HepG2 (cell line): Measurements from ENCODE around the gene CTNNA2. TPM values are rescaled to one million over a fixed set of nuclear protein-coding genes. Genes with fewer than 3 reads are reported as not detected.

ENCODE experiments used
- ATAC-seq: fragments of 200-7000 bp; cut with Tn5 transposase; 3 replicates; pipeline ENCODE4 v1.9.1; 2020; ENCODE audit warnings: mild to moderate bottlenecking, moderate library complexity
- BruUV-seq: library from RNA; stranded (reverse); fragments of 400-500 nt; replicated peaks from 2 replicates; lab custom pipeline; 2021; lab: Mats Ljungman, UMichigan
- CTCF ChIA-PET: fragments of 300-600 bp; formaldehyde crosslinking; extraction: SDS; loops from one replicate; lab custom pipeline; 2021; ENCODE audit warnings: low total read pairs, inconsistent platforms, low intra/inter-chr PET ratio; lab: Yijun Ruan, JAX
- POLR2A ChIA-PET: fragments of 350-600 bp; sonication (Branson Sonifier 250); formaldehyde crosslinking; loops from one replicate; lab custom pipeline; 2020; ENCODE audit warnings: antibody characterized with exemption, inconsistent platforms; lab: Yijun Ruan, JAX
- DNase-seq: peaks from one replicate; pipeline ENCODE4 v3.0.0-alpha.2; 2015; ENCODE audit warnings: low spot score
- FAIRE-seq: peaks from 3 replicates; lab custom pipeline; 2011; peaks lifted over from hg19 to GRCh38; lab: Jason Lieb, UNC
- H2AFZ ChIP-seq: one replicate; pipeline ENCODE4 v1.6.1; 2011; ENCODE audit warnings: low read length, inconsistent platforms
- H3K27ac ChIP-seq: fragments of 300-600 bp; 3 replicates; pipeline ENCODE4 v1.8.0; 2011; ENCODE audit warnings: mixed run types, mild to moderate bottlenecking, mixed read lengths, low read length, inconsistent platforms; ENCODE audit not compliant: insufficient read depth; ENCODE audit errors: extremely low read length
- H3K27me3 ChIP-seq, 2 experiments: fragments of 200-600 bp in 1 of 2; 2 replicates in 1 of 2; 3 replicates in 1 of 2; pipeline versions ENCODE4 v1.6.0 to v1.8.0; 2011; ENCODE audit warnings: low read length in 2 of 2, mild to moderate bottlenecking in 2 of 2, moderate library complexity in 2 of 2, inconsistent platforms in 1 of 2; ENCODE audit not compliant: insufficient read depth in 2 of 2, control insufficient read depth in 1 of 2
- H3K36me3 ChIP-seq, 2 experiments: fragments of 200-600 bp in 1 of 2; replicated peaks in 1 of 2; 2 replicates in 1 of 2; 3 replicates in 1 of 2; pipeline versions ENCODE4 v1.5.1 to v1.8.0; 2011; ENCODE audit warnings: low read length in 2 of 2, inconsistent platforms in 1 of 2; ENCODE audit not compliant: insufficient read depth in 2 of 2, control insufficient read depth in 1 of 2
- H3K4me1 ChIP-seq: 2 replicates; pipeline ENCODE4 v1.5.1; 2012; ENCODE audit warnings: low read length, inconsistent platforms; ENCODE audit not compliant: insufficient read depth
- H3K4me2 ChIP-seq: 2 replicates; pipeline ENCODE4 v1.6.0; 2011; ENCODE audit warnings: low read depth, low read length, inconsistent platforms
- H3K4me3 ChIP-seq, 3 experiments: fragments of 200-600 bp in 1 of 3; sonication (generic), shearing (Covaris generic) in 1 of 3; replicated peaks in 1 of 3; 2 replicates each; pipeline ENCODE4 v1.5.1; 2011 to 2016; ENCODE audit warnings: low read length in 3 of 3, inconsistent platforms in 2 of 3, low read depth in 2 of 3, mild to moderate bottlenecking in 2 of 3, control low read depth in 1 of 3, mixed read lengths in 1 of 3; ENCODE audit not compliant: insufficient read depth in 1 of 3
- H3K79me2 ChIP-seq: one replicate; pipeline ENCODE4 v1.6.1; 2011; ENCODE audit warnings: low read length, inconsistent platforms; ENCODE audit not compliant: insufficient read depth
- H3K9ac ChIP-seq: 2 replicates; pipeline ENCODE4 v1.6.0; 2011; ENCODE audit warnings: mild to moderate bottlenecking, low read depth, low read length, inconsistent platforms; ENCODE audit not compliant: insufficient read depth
- H3K9me3 ChIP-seq: 2 replicates; pipeline ENCODE4 v1.5.1; 2012; ENCODE audit warnings: mild to moderate bottlenecking, low read length
- H4K20me1 ChIP-seq: 2 replicates; pipeline ENCODE4 v1.6.0; 2011; ENCODE audit warnings: inconsistent platforms, mild to moderate bottlenecking, low read length, moderate library complexity; ENCODE audit not compliant: insufficient read depth
- BHLHE40 ChIP-seq: IDR thresholded peaks from 2 replicates; pipeline ENCODE4 v1.6.1; 2011; ENCODE audit warnings: low read length, improper control_type of control experiment
- CBX1 ChIP-seq: IDR thresholded peaks from one replicate; pipeline ENCODE4 v1.6.1; 2016; ENCODE audit warnings: antibody characterized with exemption, low read depth
- HCFC1 ChIP-seq: fragments of 150-350 bp; IDR thresholded peaks from 2 replicates; pipeline ENCODE4 v1.6.1; 2014; ENCODE audit warnings: low read depth, low read length
- JUN ChIP-seq: sonication (generic); formaldehyde crosslinking; IDR thresholded peaks from 2 replicates; pipeline ENCODE4 v1.4.0; 2020; ENCODE audit warnings: mild to moderate bottlenecking, missing genetic modification reagents
- PAWR ChIP-seq: sonication (generic); formaldehyde crosslinking; IDR thresholded peaks from 2 replicates; pipeline ENCODE4 v1.4.0; 2020; ENCODE audit warnings: missing genetic modification reagents, mild to moderate bottlenecking, borderline replicate concordance
- RAD21 ChIP-seq: fragments of 450-650 bp; formaldehyde crosslinking; IDR thresholded peaks from 2 replicates; pipeline ENCODE4 v1.5.0; 2020; ENCODE audit warnings: mild to moderate bottlenecking
- RFX1 ChIP-seq: fragments of 450-650 bp; IDR thresholded peaks from 2 replicates; pipeline ENCODE4 v1.6.1; 2017
- SIN3B ChIP-seq: fragments of 150-350 bp; IDR thresholded peaks from 2 replicates; pipeline ENCODE4 v1.6.1; 2014; ENCODE audit warnings: low read length
- SMARCC2 ChIP-seq: fragments of 450-650 bp; IDR thresholded peaks from 2 replicates; pipeline ENCODE4 v1.6.1; 2017; ENCODE audit warnings: antibody characterized with exemption, mild to moderate bottlenecking
- SMYD3 ChIP-seq: sonication (generic); formaldehyde crosslinking; IDR thresholded peaks from 2 replicates; pipeline ENCODE4 v1.8.1; 2023; ENCODE audit warnings: mild to moderate bottlenecking, missing genetic modification reagents
- SOX6 ChIP-seq, 2 experiments: fragments of 450-650 bp in 1 of 2; sonication (generic) in 1 of 2; formaldehyde crosslinking in 1 of 2; IDR thresholded peaks; 2 replicates each; pipeline versions ENCODE4 v1.4.0 to v1.6.1; 2017 to 2020; ENCODE audit warnings: antibody characterized with exemption in 1 of 2, mild to moderate bottlenecking in 1 of 2, missing genetic modification reagents in 1 of 2
- SRSF4 ChIP-seq: fragments of 200-400 bp; formaldehyde crosslinking; IDR thresholded peaks from one replicate; pipeline ENCODE4 v1.6.1; 2018; ENCODE audit warnings: mild to moderate bottlenecking, low read depth, low read length, moderate library complexity; ENCODE audit not compliant: poor library complexity, severe bottlenecking
- TAF15 ChIP-seq: fragments of 200-400 bp; formaldehyde crosslinking; IDR thresholded peaks from one replicate; pipeline ENCODE4 v1.6.1; 2018; ENCODE audit warnings: mild to moderate bottlenecking, low read depth, low read length; ENCODE audit not compliant: poor library complexity, severe bottlenecking
- ZBTB25 ChIP-seq: IDR thresholded peaks from 2 replicates; pipeline ENCODE4 v1.6.1; 2018; ENCODE audit warnings: missing genetic modification reagents
- ZBTB3 ChIP-seq: sonication (generic); formaldehyde crosslinking; IDR thresholded peaks from 2 replicates; pipeline ENCODE4 v1.4.0; 2020; ENCODE audit warnings: low read depth, mild to moderate bottlenecking, moderate library complexity, missing genetic modification reagents, borderline replicate concordance
- ZNF333 ChIP-seq: sonication (generic); formaldehyde crosslinking; IDR thresholded peaks from 2 replicates; pipeline ENCODE4 v1.4.0; 2020; ENCODE audit warnings: mild to moderate bottlenecking, missing genetic modification reagents, borderline replicate concordance
- ZNF576 ChIP-seq: sonication (generic); formaldehyde crosslinking; IDR thresholded peaks from 2 replicates; pipeline ENCODE4 v1.4.0; 2020; ENCODE audit warnings: mild to moderate bottlenecking, missing genetic modification reagents
- ZNF652 ChIP-seq: IDR thresholded peaks from 2 replicates; pipeline ENCODE4 v1.6.1; 2016; ENCODE audit warnings: low read depth, borderline replicate concordance
- ZNF781 ChIP-seq: sonication (generic); formaldehyde crosslinking; IDR thresholded peaks from 2 replicates; pipeline ENCODE4 v1.5.1; 2020; ENCODE audit warnings: borderline replicate concordance, mild to moderate bottlenecking, missing genetic modification reagents; ENCODE audit errors: not compliant biosample characterization
- in situ Hi-C: cut with HindIII; loops from 2 replicates; pipeline ENCODE4 v1.10.0; 2017; ENCODE audit warnings: low pct_unique_long_range_greater_than_20kb; ENCODE audit not compliant: extremely low pct_ligation_motif_present
- intact Hi-C: fragments of 100-400 bp; cut with micrococcal nuclease; formaldehyde crosslinking; loops from one replicate; pipeline ENCODE4 v1.10.0; 2022; ENCODE audit not compliant: unreplicated experiment
- polyA plus RNA-seq, 8 experiments: library from polyadenylated mRNA; depleted of rRNA in 3 of 8; stranded (reverse) in 7 of 8; unstranded in 1 of 8; fragments of >200 nt; fragmentation: Illumina TruSeq in 4 of 8; extraction: Trizol in 4 of 8; gene quantifications; 2 replicates each; pipeline versions ENCODE4 v1.2.1 to v1.2.3, GENCODE V29; 2011 to 2016; ENCODE audit warnings: low read depth in 4 of 8, missing spikeins in 1 of 8, mixed read lengths in 1 of 8; ENCODE audit not compliant: insufficient read depth in 1 of 8
- total RNA-seq, 5 experiments: library from RNA; depleted of rRNA; stranded (reverse); fragments of >200 nt; fragmentation: Illumina TruSeq; extraction: Trizol; gene quantifications; 2 replicates each; pipeline ENCODE4 v1.2.3, GENCODE V29; 2016; ENCODE audit warnings: low read depth in 1 of 5
- TF ChIP-seq, protein P1 (sequence below): IDR thresholded peaks from 2 replicates; pipeline ENCODE4 v1.6.1; 2016; ENCODE audit warnings: low read depth, borderline replicate concordance
- TF ChIP-seq, protein P2 (sequence below): IDR thresholded peaks from 2 replicates; pipeline ENCODE4 v1.4.0; 2020; ENCODE audit warnings: mild to moderate bottlenecking, missing genetic modification reagents

The CTNNA2 gene
- total and polyA plus RNA-seq, 2 of the 13 experiments (the other 11 are each of a cell fraction or from before 2014, with no cell fraction given), result not detected

DNA sequence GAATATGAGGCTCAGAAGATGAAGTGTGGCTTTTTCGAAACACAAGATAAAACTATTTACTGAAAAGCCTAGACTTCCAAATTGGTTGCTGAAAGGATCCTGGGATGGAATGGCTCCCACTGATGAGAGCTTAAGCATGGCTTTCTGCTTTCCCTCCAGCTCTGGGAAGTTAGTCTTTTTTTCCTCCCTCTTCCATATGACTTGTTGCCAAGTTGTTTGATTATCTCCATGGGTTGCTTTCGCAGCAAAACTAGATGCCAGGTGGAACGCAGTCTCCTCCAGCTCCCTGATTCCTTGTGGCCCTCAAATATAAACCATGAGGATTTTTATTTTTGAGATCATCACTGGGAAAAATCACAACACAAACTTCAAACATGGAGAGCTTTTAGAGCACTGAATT is 515.2 kb downstream of the CTNNA2 start (continued):
- no peak for TF ChIP-seq ZNF333
- TF ChIP-seq TAF15, result no peak
- no peak for TF ChIP-seq BHLHE40
- TF ChIP-seq JUN (CRISPR knock-in tag), result no peak
- no peak for TF ChIP-seq SMYD3 (CRISPR knock-in tag)
- TF ChIP-seq RFX1, result no peak
- no peak for TF ChIP-seq HCFC1
- TF ChIP-seq ZBTB25 (CRISPR knock-in tag), result no peak
- no peak for TF ChIP-seq ZBTB3 (CRISPR knock-in tag)
- no peak for TF ChIP-seq SOX6 (IDR thresholded peaks at IDR 0.05)
- no peak for TF ChIP-seq SOX6 (CRISPR knock-in tag; IDR thresholded peaks at IDR 0.05)
- TF ChIP-seq ZNF576 (CRISPR knock-in tag), result no peak
- TF ChIP-seq, all 625 proteins: peak for 0

GRCh38 chr2:80028584-80028983 is 515.7 kb downstream of the CTNNA2 start:
- in situ Hi-C loops, result no loop called here
- POLR2A ChIA-PET, result no interaction called here
- TF ChIP-seq, protein P1, sequence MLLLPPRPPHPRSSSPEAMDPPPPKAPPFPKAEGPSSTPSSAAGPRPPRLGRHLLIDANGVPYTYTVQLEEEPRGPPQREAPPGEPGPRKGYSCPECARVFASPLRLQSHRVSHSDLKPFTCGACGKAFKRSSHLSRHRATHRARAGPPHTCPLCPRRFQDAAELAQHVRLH (CRISPR knock-in tag), result no peak
- TF ChIP-seq RAD21 (CRISPR knock-in tag), result no peak
- TF ChIP-seq, protein P2, sequence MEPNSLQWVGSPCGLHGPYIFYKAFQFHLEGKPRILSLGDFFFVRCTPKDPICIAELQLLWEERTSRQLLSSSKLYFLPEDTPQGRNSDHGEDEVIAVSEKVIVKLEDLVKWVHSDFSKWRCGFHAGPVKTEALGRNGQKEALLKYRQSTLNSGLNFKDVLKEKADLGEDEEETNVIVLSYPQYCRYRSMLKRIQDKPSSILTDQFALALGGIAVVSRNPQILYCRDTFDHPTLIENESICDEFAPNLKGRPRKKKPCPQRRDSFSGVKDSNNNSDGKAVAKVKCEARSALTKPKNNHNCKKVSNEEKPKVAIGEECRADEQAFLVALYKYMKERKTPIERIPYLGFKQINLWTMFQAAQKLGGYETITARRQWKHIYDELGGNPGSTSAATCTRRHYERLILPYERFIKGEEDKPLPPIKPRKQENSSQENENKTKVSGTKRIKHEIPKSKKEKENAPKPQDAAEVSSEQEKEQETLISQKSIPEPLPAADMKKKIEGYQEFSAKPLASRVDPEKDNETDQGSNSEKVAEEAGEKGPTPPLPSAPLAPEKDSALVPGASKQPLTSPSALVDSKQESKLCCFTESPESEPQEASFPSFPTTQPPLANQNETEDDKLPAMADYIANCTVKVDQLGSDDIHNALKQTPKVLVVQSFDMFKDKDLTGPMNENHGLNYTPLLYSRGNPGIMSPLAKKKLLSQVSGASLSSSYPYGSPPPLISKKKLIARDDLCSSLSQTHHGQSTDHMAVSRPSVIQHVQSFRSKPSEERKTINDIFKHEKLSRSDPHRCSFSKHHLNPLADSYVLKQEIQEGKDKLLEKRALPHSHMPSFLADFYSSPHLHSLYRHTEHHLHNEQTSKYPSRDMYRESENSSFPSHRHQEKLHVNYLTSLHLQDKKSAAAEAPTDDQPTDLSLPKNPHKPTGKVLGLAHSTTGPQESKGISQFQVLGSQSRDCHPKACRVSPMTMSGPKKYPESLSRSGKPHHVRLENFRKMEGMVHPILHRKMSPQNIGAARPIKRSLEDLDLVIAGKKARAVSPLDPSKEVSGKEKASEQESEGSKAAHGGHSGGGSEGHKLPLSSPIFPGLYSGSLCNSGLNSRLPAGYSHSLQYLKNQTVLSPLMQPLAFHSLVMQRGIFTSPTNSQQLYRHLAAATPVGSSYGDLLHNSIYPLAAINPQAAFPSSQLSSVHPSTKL (CRISPR knock-in tag), result no peak
- no peak for TF ChIP-seq SMARCC2
- no peak for TF ChIP-seq SRSF4
- TF ChIP-seq HCFC1, result no peak
- no peak for TF ChIP-seq PAWR (CRISPR knock-in tag)
- no peak for TF ChIP-seq CBX1
- TF ChIP-seq SIN3B, result no peak
- no peak for TF ChIP-seq ZNF781
- TF ChIP-seq ZNF652, result no peak

More at GRCh38 chr2:80028584-80028983, 515.7 kb downstream of the CTNNA2 start:
- H3K4me3 ChIP-seq, result no peak overlapping the region
- no peak overlapping the region for H3K4me2 ChIP-seq
- H3K9me3 ChIP-seq, result no peaks in the 10 kb centered on the region
- BruUV-seq, result no TSS peak
- H3K4me1 ChIP-seq, result no peaks in the 10 kb centered on the region
- CTCF ChIA-PET, result no interaction called here
- H3K9ac ChIP-seq, result no peak overlapping the region
- ATAC-seq (no peak), FAIRE-seq (no peak), DNase-seq (no peak)
- H3K36me3 ChIP-seq, result no peaks in the 10 kb centered on the region
- no peaks in the 10 kb centered on the region for H4K20me1 ChIP-seq
- no peaks in the 10 kb centered on the region for H3K79me2 ChIP-seq
- intact Hi-C loops, result no loop called here
- H3K27me3 ChIP-seq, result no peaks in the 10 kb centered on the region
- H2AFZ ChIP-seq, result no peak overlapping the region
- no peak overlapping the region for H3K27ac ChIP-seq
